A549 (cell line): ENCODE results near the gene ATP13A5. TPM values are rescaled to one million over a fixed set of nuclear protein-coding genes. Genes with fewer than 3 reads are reported as not detected.

Experiments used
- ATAC-seq, 2 experiments: fragments of 200-7000 bp in 1 of 2; fragments of >200 bp in 1 of 2; cut with Nextera tagmentation in 1 of 2; cut with Tn5 transposase in 1 of 2; 3 replicates each; pipeline versions ENCODE4 v1.8.0 to v1.9.1; 2018 to 2020; ENCODE audit warnings: mild to moderate bottlenecking in 1 of 2, moderate library complexity in 1 of 2
- CTCF ChIA-PET: fragments of 300-600 bp; sonication (Branson Sonifier 250); formaldehyde crosslinking; extraction: SDS; loops from one replicate; lab custom pipeline; 2021; ENCODE audit warnings: antibody characterized with exemption, inconsistent platforms; lab: Yijun Ruan, JAX
- POLR2A ChIA-PET: fragments of 350-600 bp; formaldehyde crosslinking; extraction: SDS; loops from one replicate; lab custom pipeline; 2021; ENCODE audit warnings: antibody characterized with exemption, inconsistent platforms; lab: Yijun Ruan, JAX
- DNase-seq, 2 experiments: peaks; one replicate each; pipeline versions ENCODE4 v3.0.0 to v3.0.0-alpha.2; 2011 to 2016; ENCODE audit warnings: low read depth in 1 of 2, low spot score in 1 of 2
- FAIRE-seq: peaks from 2 replicates; lab custom pipeline; 2011; peaks lifted over from hg19 to GRCh38; lab: Jason Lieb, UNC
- H3K27ac ChIP-seq, 2 experiments: fragments of >200 bp; sonication (Bioruptor Twin); formaldehyde crosslinking; 3 replicates each; pipeline ENCODE4 v1.5.1; 2016 to 2017
- H3K4me1 ChIP-seq: fragments of >200 bp; sonication (Bioruptor Twin); formaldehyde crosslinking; 3 replicates; pipeline ENCODE4 v1.6.1; 2016
- H3K4me2 ChIP-seq: fragments of >200 bp; sonication (Bioruptor Twin); formaldehyde crosslinking; 3 replicates; pipeline ENCODE4 v1.6.1; 2016
- H3K4me3 ChIP-seq: fragments of >200 bp; sonication (Bioruptor Twin); formaldehyde crosslinking; 3 replicates; pipeline ENCODE4 v1.5.1; 2016
- H3K9me3 ChIP-seq: fragments of >200 bp; sonication (Bioruptor Twin); formaldehyde crosslinking; 3 replicates; pipeline ENCODE4 v1.6.1; 2016
- CBX2 ChIP-seq: fragments of 200-600 bp; sonication (generic); IDR thresholded peaks from 2 replicates; pipeline ENCODE4 v1.6.1; 2016; ENCODE audit warnings: low read depth, mild to moderate bottlenecking, borderline replicate concordance
- CTCF ChIP-seq: fragments of >200 bp; sonication (Bioruptor Twin); formaldehyde crosslinking; IDR thresholded peaks from 3 replicates; pipeline ENCODE4 v1.5.1; 2016
- EHMT2 ChIP-seq: fragments of 200-600 bp; sonication (generic); IDR thresholded peaks from 2 replicates; pipeline ENCODE4 v1.6.1; 2016; ENCODE audit warnings: antibody characterized with exemption, low read depth, mild to moderate bottlenecking, moderate library complexity
- ELK1 ChIP-seq: fragments of 150-350 bp; IDR thresholded peaks from 2 replicates; pipeline ENCODE4 v1.6.1; 2014; ENCODE audit warnings: low read depth, mild to moderate bottlenecking, low read length
- ESRRA ChIP-seq: fragments of 150-350 bp; IDR thresholded peaks from 2 replicates; pipeline ENCODE4 v1.6.1; 2014; ENCODE audit warnings: mild to moderate bottlenecking, low read length, borderline replicate concordance
- FOSB ChIP-seq: fragments of 250-450 bp; sonication (Bioruptor Pico); IDR thresholded peaks from 2 replicates; pipeline ENCODE4 v1.5.0; 2020; ENCODE audit warnings: mild to moderate bottlenecking, moderate library complexity
- FOXS1 ChIP-seq: fragments of 250-450 bp; sonication (Bioruptor Pico); IDR thresholded peaks from 2 replicates; pipeline ENCODE4 v1.5.0; 2020; ENCODE audit warnings: mild to moderate bottlenecking, moderate library complexity
- HDAC2 ChIP-seq: fragments of 200-600 bp; sonication (generic); IDR thresholded peaks from 2 replicates; pipeline ENCODE4 v1.6.1; 2016
- HES2 ChIP-seq: fragments of >200 bp; sonication (Bioruptor Twin); formaldehyde crosslinking; IDR thresholded peaks from 2 replicates; pipeline ENCODE4 v1.6.1; 2016
- HOXB13 ChIP-seq: fragments of 250-450 bp; sonication (Bioruptor Pico); IDR thresholded peaks from 2 replicates; pipeline ENCODE4 v1.5.0; 2020; ENCODE audit warnings: low read depth, mild to moderate bottlenecking, moderate library complexity
- HOXB5 ChIP-seq: fragments of 250-450 bp; sonication (Bioruptor Pico); IDR thresholded peaks from 2 replicates; pipeline ENCODE4 v1.5.0; 2020; ENCODE audit warnings: mild to moderate bottlenecking, moderate library complexity
- KDM1A ChIP-seq: fragments of 200-600 bp; sonication (generic); IDR thresholded peaks from 2 replicates; pipeline ENCODE4 v1.6.1; 2016; ENCODE audit warnings: low read depth, mild to moderate bottlenecking
- NFE2L2 ChIP-seq: fragments of 150-350 bp; conservative IDR thresholded peaks from 2 replicates; pipeline ENCODE4 v1.6.1; 2014; ENCODE audit warnings: low read length
- NR3C1 ChIP-seq: fragments of >200 bp; sonication (Bioruptor Twin); formaldehyde crosslinking; IDR thresholded peaks from 3 replicates; pipeline ENCODE4 v1.6.1; 2017
- POLR2A ChIP-seq: IDR thresholded peaks from 2 replicates; pipeline ENCODE4 v1.6.1; 2012; ENCODE audit warnings: mild to moderate bottlenecking, low read length
- RCOR1 ChIP-seq: fragments of 150-350 bp; IDR thresholded peaks from 2 replicates; pipeline ENCODE4 v1.6.1; 2014; ENCODE audit warnings: antibody characterized with exemption, low read length, low read depth
- SREBF2 ChIP-seq: fragments of 450-650 bp; IDR thresholded peaks from 2 replicates; pipeline ENCODE4 v1.6.1; 2014; ENCODE audit warnings: mild to moderate bottlenecking, moderate library complexity
- TFCP2L1 ChIP-seq: fragments of 250-450 bp; sonication (Bioruptor Pico); IDR thresholded peaks from 2 replicates; pipeline ENCODE4 v1.5.0; 2021; ENCODE audit warnings: mild to moderate bottlenecking
- ZFP36 ChIP-seq: fragments of 450-650 bp; IDR thresholded peaks from 2 replicates; pipeline ENCODE4 v1.6.1; 2014; ENCODE audit warnings: borderline replicate concordance; ENCODE audit not compliant: partially characterized antibody
- WGBS: methylation state at CpG from one replicate; pipeline ENCODE4 v1.1.6; 2017; ENCODE audit errors: missing lambda C conversion rate; 5-methylcytosine and 5-hydroxymethylcytosine counted together
- polyA plus RNA-seq, 4 experiments: library from polyadenylated mRNA; depleted of rRNA in 3 of 4; stranded (reverse); fragments of >200 nt; fragmentation: RNase III in 1 of 4; extraction: RNeasy Plus Mini Kit Qiagen cat#74134 plus additional on column Dnase treatment in 1 of 4; gene quantifications; 2 replicates in 3 of 4; 3 replicates in 1 of 4; pipeline ENCODE4 v1.2.3, GENCODE V29; 2011 to 2017
- TF ChIP-seq, protein P1 (sequence below): fragments of 250-450 bp; sonication (Bioruptor Pico); IDR thresholded peaks from 2 replicates; pipeline ENCODE4 v1.5.0; 2021; ENCODE audit warnings: mild to moderate bottlenecking, moderate library complexity, borderline replicate concordance

Gene ATP13A5
- polyA plus RNA-seq, 2 of the 4 experiments (the other 2 are of a cell fraction) = not detected

GRCh38 chr3:193396451-193397244 lies 18.1 kb upstream of the ATP13A5 start:
- POLR2A ChIA-PET = no interaction called here

GRCh38 chr3:193391902-193392301 lies 13.3 kb upstream of the ATP13A5 start:
- whole genome bisulfite sequencing = 33% methylated on average over 3 of the region's 3 CpGs
- CTCF ChIA-PET = interaction anchor here (1.7 kb wide), 1 partner anchor 579 kb away, joined by 4 read pairs; no protein-coding TSS in a partner anchor
- Histone ChIP-seq H3K9me3 (no peaks in the 10 kb centered on the region), H3K4me1 (no peaks in the 10 kb centered on the region)
- ATAC-seq = no peak
- TF ChIP-seq HOXB13 (CRISPR knock-in tag) = no peak
- no peak for TF ChIP-seq TFCP2L1 (CRISPR knock-in tag)
- TF ChIP-seq FOXS1 (CRISPR knock-in tag) = no peak
- no peak for TF ChIP-seq NFE2L2
- TF ChIP-seq HDAC2 = no peak
- TF ChIP-seq CTCF = no peak
- no peak for TF ChIP-seq HOXB5 (CRISPR knock-in tag)
- no peak for TF ChIP-seq SREBF2
- TF ChIP-seq, protein P1, sequence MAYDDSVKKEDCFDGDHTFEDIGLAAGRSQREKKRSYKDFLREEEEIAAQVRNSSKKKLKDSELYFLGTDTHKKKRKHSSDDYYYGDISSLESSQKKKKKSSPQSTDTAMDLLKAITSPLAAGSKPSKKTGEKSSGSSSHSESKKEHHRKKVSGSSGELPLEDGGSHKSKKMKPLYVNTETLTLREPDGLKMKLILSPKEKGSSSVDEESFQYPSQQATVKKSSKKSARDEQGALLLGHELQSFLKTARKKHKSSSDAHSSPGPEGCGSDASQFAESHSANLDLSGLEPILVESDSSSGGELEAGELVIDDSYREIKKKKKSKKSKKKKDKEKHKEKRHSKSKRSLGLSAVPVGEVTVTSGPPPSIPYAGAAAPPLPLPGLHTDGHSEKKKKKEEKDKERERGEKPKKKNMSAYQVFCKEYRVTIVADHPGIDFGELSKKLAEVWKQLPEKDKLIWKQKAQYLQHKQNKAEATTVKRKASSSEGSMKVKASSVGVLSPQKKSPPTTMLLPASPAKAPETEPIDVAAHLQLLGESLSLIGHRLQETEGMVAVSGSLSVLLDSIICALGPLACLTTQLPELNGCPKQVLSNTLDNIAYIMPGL (CRISPR knock-in tag) = no peak
- no peak for TF ChIP-seq POLR2A
- no peak for TF ChIP-seq KDM1A
- TF ChIP-seq ELK1 = no peak
- TF ChIP-seq RCOR1 = no peak
- no peak for TF ChIP-seq ESRRA
- TF ChIP-seq, all 56 proteins: peak for 0
- DNase-seq = no peak
- Histone ChIP-seq H3K4me2 (no peak overlapping the region), H3K4me3 (no peak overlapping the region), H3K27ac (no peak overlapping the region)
- no peak for FAIRE-seq
- POLR2A ChIA-PET = no interaction called here

More at GRCh38 chr3:193396451-193397244, 18.1 kb upstream of the ATP13A5 start:
- no peak overlapping the region for H3K4me3 ChIP-seq
- 0% methylated on average over 2 of the region's 7 CpGs for WGBS
- TF ChIP-seq HES2 (no peak), CBX2 (no peak), NR3C1 (no peak), ZFP36 (no peak), EHMT2 (no peak), FOSB (CRISPR knock-in tag) (no peak)
- H3K27ac ChIP-seq = no peak overlapping the region
- H3K4me1 ChIP-seq = no peaks in the 10 kb centered on the region
- DNase-seq (no peak), ATAC-seq (no peak), FAIRE-seq (no peak)
- no peaks in the 10 kb centered on the region for H3K9me3 ChIP-seq
- CTCF ChIA-PET = interaction anchor here (1.2 kb wide), 1 partner anchor 14 kb away, joined by 4 read pairs; no protein-coding TSS in a partner anchor
- no peak overlapping the region for H3K4me2 ChIP-seq
